ENCODE results near the gene KDM8.
"Not testable (repeated sequence)": the region's sequence is repeated elsewhere in the genome, so short reads cannot be mapped to it uniquely, and the experiment has no call there.

Gene KDM8

DNA sequence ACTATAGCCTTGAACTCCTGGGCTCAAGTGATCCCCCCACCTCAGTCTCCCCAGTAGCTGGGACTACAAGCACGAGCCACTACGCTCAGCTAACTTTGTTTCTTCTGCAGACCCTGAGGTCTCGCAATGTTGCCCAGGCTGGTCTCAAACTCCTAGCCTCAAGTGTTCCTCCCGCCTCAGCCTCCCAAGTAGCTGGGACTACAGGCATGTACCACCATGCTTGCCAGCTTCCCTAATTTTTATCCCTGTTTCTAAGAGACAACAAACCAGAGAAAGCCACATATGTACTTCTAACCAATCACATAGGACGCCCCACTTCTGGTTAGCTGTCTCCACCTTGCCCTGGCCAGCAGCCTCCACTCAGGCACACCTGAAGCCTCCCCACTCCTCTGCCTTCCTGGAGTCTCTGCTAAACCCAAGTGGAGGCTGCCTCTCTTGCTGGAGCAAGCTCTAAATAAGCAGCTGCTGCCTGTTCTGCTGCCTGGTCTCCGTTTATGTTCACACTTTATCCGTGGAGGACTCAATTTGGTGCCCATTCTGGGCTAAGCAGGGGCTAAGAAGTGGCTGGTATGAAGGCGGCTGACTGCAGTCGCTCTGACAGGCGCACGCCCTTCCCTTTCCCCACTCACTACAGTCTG, 40.5 kb downstream of the KDM8 start:
- DNase-seq (ENCODE audit: low read depth), result no peak

DNA sequence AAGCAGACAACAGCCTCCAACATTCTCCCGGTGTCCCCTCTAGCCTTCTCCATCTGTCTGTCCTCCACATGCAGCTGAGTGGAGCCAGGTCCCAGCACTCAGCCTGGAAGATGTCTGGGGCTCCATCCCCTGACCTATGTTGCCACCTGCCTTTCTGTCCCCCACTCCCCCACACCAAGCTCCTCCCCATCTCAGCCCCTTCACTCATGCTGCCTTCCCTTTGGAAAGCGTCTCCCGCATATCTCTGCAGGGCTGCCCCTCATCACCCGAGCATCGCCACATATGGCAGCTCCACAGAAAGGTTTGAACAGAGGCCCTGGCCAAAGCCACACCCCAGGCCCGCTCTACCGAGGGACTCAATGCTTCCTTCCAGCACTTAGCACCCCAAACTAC, 41.0 kb downstream of the KDM8 start:
- no peak for DNase-seq (ENCODE audit: low read depth)

DNA sequence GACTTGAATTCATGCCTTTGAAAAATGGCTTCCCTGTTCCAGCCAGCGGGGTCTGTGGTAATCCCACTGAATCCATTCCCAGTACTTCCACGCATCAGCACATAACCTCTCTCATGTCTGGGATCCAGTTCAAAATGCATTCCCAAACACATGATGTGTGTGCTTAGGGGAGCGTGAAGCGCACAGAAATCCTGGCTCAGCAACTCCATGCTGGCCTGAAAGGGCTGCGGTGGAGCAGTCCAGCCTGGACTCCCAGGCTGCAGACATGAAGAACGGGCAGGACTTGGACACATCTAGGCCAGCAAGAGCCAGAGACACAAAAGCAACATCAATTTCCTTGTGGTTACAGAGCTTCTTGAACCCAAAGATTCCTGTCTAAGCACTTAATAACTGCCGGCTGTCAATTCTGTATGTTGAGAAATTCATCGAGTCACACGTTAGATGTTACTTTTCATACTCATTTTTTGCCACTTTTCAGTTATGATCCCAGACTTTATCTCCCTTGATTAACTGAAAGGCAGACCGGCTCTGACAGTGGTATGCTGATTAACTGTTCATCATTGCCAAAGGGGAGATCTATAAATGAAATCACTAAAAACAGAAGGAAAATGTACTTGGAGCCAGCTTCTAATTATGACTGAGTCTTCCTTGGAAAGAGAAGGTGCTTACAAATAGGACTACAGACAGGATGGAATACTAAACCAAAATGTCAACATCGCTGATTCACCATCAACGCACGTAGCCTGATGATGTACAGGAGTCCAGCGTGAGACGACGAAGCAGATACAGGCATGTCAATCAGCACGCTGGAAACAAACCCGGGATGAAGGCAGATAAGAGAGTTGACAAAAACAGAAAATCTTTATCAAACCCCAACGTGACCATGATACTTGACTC, 42.2 kb downstream of the KDM8 start:
- no peak for DNase-seq (ENCODE audit: low read depth)

DNA sequence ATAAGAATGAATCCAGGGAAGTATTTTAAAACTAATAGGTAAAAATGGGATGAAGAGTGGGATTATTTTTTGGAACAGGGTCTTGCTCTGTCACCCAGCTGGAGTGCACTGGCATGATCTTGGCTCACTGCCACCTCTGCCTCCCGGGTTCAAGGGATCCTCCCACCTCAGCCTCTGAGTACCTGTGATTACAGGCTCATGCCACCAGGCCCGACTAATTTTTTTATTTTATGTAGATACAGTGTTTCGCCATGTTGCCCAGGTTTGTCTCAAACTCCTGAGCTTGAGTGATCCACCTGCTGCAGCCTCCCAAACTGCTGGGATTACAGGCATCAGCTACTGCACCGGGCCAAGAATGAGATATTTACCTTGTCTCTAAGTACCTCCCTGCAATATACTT, 43.1 kb downstream of the KDM8 start:
- no peak for DNase-seq (ENCODE audit: low read depth)

DNA sequence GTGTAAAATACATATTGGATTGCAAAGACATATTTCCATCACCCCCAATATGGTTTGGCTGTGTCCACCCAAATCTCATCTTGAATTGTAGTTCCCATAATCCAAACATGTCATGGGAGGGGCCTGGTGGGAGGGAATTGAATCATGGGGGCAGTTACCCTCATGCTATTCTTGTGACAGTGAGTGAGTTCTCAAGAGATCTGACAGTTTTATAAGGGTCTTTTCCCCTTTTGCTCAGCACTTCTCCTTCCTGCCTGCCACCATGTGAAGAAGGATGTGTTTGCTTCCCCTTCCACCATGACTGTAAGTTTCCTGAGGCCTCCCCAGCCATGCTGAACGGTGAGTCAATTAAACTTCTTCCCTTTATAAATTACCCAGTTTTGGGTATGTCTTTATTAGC, 43.8 kb downstream of the KDM8 start:
- not testable (repeated sequence) for DNase-seq (ENCODE audit: low read depth)

DNA sequence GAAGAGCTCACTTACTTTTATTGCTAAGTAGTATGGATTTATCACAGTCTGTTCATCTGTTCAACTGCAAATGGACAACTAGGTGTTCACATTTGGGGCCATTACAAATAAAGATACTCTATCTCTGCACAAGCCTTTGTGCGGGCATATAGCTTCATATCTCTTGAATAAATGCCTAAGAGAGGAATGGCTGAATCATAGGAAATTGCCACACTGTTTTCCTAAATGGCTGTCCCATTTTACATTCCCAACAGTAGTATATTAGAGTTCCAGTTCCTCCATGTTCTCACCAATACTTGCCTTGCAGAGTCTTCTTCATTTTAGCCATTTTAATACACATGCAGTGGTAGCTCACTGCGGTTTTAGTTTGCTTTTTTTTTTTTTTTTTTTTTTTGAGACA, 44.7 kb downstream of the KDM8 start:
- DNase-seq (ENCODE audit: low read depth), result no peak

DNA sequence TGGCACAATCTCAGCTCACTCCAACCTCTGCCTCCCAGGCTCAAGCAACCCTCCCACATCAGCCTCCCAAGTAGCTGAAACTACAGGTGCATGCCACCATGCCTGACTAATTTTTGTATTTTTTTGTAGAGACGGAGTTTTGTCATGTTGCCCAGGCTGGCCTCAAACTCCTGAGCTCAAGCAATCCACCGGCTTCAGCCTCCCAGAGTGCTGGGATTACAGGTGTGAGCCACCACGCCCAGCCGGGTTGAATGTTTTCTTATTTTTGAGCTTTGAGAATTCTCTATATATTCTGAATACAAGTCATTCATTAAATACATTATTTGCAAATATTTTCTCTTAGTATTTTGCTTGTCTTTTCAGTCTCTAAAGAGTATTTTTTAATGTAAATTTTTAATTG, 45.6 kb downstream of the KDM8 start:
- DNase-seq (ENCODE audit: low read depth), result not testable (repeated sequence)

DNA sequence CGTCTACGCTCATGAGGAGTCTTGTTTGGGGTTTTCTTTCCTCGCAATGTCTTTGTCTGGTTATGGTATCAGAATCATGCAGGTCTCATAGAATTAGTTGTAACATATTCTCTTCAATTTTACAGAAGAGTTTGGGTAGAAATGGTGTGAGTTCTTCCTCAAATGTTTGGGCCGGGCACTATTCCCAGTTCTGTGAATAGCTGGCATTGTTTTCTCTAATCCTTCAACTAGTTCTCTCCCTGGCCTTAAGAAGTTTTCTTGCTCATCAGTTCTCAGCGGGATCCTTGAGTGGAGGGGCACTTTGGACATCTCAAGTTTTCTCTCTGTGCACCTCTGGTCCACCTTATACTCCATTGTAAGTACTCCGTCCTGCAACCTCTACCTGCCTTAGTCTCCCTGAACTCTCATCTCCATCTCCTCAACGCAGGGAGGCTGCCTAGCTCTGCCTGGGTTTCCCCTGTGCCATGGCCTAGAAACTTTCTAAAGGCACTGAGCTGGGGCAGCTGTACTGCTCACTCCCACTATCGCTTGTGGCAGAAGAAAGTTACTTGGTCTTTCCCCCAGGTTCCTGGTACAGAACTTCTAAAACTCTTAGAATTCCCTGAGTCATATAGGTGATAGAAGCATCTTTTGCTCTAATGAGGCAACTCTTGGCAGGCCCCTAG, 48.3 kb downstream of the KDM8 start:
- DNase-seq (ENCODE audit: low read depth), result no peak

DNA sequence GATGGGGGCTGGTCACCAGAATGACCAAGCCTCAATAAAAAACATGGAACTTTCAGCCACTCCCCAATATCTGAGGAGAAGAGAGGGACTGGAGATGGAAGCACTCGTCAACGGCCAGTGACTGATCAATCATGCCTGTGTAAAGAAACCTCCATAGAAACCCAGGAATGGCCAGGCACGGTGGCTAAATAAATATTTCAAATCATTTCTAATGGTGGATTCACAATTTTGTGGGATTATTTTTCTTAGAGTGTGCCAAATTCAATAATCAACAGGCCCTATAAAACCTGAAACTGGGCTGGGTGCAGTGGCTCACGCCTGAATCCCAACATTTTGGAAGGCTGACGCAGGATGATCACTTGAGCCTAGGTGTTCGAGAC, 48.9 kb downstream of the KDM8 start:
- DNase-seq (ENCODE audit: low read depth), result no peak

DNA sequence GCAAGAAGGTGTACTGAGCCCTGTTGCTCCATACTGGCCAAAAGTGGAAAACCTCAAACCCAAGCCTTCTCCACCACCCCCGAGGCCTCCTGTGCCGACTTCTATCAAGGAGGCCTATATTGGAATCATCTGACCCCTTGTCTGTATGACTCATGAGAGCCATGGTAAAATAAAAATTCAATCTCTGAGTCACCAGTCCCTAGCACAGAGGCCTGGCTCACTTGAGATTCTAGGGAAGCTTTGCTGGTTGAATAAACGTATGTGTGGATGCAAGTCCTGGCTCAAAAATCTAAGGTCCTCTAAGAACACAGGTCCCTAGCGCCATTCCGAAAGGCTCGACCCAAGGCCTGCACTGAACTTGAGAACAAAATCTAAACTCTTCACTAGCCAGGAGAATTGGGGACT, 50.2 kb downstream of the KDM8 start:
- DNase-seq (ENCODE audit: low read depth), result no peak

DNA sequence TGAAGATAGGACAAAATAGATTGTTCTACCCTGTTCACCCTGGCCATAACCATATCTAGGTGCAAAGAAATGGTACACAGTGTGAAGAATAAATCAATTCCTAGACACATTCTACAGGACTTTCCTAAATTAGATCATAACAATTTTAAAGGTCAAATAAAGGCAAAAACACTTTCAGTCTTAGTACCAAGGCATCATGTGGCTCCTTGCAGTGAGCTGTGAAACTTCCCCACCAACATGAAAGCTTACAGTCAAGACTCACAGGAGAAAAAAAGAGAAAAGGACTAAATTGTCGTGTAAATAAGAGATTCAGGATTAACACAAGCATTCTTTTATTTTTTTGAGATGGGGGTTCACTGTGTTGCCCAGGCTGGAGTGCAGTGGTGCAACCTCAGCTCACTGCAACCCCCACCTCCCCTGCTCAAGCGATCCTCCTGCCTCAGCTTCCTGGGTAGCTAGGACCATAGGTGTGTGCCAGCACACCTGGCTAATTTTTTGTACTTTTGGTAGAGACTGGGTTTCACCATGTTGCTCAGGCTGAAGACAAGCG, 51.0 kb downstream of the KDM8 start:
- no peak for DNase-seq (ENCODE audit: low read depth)

DNA sequence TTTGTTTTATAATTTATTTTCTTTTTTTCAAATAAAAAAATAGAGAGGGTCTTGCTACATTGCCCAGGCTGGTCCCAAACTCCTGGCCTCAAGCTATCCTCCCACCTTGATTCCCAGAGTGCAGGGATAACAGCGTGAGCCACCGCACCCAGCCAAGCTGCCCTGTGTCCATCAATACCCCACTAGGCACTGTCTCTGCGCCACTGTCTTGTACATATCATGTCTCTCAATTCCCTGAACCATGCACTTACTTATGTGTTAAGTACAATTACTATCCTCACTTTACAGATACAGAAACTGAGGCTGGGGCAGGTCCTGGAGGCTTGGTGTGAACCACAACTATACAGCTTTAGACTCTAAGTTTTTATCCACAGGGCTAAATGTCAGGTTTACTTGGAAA, 53.5 kb downstream of the KDM8 start:
- no peak for DNase-seq (ENCODE audit: low read depth)

DNA sequence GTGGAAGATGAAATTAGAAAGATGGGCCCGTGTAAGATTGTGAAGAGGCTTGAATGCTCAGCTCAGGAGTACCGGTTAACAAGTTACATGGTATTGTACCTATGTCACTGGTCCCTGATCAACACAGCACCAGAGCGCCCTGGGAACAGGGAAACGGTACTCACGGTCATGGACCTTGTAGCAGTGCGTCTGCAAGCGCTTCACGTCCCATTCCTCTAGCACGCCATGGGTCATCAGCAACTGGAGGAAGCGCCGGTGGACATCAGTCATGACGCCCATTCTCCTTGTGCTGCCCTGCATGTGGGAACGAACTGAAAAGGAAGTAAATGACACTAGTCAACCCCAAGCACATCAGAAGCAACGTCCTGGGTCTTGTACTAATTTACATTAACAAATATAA, 53.9 kb downstream of the KDM8 start:
- no peak for DNase-seq (ENCODE audit: low read depth)

DNA sequence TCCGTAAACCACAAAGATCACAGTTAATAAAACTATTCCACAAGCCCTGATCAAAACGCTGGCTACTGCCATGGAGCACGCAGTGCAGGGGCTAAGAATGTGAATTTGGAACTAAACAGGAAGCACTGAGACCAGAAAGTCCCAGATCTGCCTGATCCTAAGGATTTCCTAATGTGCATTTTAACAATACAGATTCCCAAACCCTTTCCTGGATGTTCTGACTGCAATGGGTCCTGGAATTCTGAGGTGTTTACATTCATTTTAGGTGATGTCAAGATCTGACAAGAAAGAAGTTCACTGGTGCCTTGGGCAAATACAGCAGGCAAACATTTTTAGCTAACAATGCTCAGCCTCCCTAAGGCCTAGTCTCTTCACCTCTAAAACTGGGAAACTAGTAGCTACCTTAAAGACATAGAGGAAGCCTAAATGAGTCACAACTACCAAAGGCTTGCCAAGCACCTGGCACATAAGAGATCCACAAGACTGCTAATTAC, 55.0 kb downstream of the KDM8 start:
- DNase-seq (ENCODE audit: low read depth), result no peak

DNA sequence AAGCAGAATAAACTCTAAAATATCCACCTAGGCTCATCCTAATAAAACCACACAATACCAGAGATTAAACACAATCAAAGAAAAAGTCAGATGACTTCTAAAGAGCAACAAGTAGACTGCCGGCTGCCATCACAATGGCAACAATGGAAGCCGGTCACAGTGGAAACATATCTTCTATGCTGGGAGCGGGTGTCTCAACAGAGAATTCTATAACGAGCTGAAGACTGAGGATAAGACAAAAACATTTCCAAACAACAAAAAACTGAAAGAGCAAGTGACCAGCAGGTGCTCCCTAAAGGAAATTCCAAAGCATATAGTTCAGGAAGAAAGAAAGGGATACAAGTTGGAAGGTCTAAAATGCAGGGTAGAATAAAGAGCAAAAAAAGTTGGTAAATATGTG, 56.4 kb downstream of the KDM8 start:
- no peak for DNase-seq (ENCODE audit: low read depth)

DNA sequence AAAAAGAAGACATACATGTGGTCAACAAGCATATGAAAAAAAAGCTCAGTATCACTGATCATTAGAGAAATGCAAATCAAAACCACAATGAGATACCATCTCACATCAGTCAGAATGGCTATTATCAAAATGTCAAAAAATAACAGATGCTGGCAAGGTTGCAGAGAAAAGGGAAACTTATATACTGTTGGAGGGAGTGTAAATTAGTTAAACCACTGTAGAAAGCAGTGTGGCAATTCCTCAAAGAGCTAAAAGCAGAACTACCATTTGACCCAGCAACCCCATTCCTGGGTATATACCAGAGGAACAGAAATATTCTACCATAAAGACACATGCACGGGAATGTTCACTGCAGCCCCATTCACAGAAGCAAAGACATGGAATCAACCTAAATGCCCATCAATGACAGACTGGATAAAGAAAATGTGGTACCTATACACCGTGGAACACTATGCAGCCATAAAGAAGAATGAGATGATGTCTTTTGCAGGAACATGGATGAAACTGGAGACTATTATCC, 59.6 kb downstream of the KDM8 start:
- DNase-seq (ENCODE audit: low read depth), result not testable (repeated sequence)

DNA sequence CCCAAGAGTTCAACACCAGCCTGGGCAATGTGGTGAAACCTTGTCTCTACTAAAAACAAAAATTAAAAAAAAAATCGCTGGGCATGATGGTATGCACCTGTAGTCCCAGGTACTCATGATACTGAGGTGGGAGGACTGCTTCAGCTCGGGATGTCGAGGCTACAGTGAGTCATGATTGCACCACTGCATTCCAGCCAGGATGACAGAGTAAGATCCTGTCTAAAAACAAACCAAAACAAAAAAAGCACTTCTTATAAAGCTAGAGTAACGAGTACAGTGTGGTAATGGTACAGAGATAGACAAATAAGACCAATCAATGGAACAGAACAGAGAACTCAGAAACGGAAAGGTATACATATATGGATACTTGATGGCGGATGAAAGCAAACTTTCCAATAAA, 60.8 kb downstream of the KDM8 start:
- no peak for DNase-seq (ENCODE audit: low read depth)

DNA sequence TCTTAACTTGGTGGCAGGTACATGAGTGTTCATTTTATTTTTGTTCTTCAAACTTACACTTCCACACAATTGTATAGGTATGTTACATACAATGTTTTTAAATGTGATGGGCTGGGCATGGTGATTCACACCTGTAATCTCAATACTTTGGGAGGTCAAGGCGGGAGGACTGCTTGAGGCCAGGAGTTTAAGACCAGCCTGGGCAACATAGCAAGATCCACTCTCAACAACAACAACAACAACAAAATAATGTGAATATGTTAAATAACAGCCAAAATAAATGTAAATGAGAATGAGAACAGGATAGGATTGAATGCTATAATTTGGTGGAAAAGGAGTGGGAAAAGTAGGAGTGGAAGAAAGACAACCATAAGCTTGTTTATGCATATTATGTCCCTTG, 62.7 kb downstream of the KDM8 start:
- DNase-seq (ENCODE audit: low read depth), result no peak

DNA sequence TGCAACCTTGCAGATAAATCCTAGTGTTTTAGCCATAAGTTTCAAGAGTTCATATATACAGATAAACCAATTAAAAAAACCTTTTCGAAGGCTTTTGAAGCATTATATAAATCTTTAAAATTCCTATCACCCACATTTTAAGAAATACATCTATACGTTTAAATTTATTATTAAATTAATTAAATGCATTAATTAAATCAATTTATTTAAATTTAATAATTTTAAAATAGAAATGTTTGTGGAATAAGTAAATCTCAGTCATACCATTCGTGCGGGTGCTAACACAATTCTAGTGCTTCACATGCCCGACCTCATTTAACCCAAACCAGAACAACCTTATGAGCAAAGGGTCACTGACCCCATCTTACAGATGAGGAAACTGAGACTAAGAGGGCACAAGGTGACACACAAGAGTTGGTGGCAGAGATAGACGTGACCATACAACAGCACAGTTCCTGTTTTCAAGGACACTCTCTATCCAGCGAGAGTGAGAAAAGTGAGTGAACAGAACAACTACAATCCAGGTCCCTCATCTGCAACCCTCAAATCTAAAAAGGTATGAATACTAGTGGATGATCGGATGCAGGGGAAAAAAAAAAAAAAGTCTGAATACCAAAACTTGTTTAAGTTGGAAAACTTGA, 63.8 kb downstream of the KDM8 start:
- DNase-seq (ENCODE audit: low read depth), result no peak

DNA sequence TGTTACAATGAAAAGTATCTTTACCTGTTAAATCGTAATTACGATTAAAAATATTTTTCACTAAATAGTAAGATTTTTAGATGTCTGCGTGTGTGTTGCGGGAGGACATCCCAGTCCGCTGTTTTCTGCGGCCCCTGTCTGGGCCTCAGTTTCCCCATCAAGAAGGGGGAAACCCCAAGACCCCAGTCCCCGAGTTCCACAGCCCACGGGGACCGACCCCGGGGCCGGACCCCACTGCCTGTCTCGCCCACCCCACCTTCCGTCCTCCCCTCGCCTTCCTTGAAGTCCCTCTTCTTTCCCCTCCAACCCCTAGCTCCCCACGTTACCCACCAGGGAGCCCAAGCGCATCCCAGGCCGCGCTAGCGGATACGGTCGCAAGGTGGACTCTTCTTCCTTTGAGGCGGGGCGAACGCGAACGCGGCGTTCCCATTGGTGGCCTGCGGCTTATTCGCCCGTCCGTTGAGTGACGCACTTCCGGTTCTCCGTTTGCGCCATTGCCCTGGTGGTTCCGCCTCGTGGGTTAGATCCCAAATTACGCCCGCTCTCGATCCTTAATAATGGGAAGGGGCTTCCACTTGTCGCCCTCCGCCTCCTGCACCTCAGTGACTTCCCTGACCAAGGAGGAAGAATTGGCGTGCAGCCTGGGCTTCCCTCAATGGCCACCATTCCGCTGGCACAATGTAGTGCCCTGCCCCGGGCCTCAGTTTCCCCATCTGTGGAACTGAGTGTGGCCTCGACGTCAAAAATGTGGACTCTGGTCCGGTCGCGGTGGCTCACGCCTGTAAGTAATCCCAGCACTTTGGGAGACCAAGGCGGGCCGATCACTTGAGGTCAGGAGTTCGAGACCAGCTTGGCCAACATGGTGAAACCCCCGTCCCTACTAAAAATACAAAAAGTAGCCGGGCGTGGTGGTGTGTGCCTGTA, 65.3 kb downstream of the KDM8 start, which contains the start of gene NSMCE1:
Gene NSMCE1 (minus strand): TSS at position 397 of the 924 bp plus-strand sequence. CDS start 11,202 bp downstream, outside the sequence.
- peak; percentile 95 for DNase-seq (ENCODE audit: low read depth)
